Endothelial cell of hepatic sinusoid (primary cell): ENCODE data around the gene MACROH2A1.

Experiments used
- in situ Hi-C: cut with HindIII; loops from 2 replicates; pipeline ENCODE4 v1.10.0; 2017; ENCODE audit warnings: low sequenced_read_pairs

The MACROH2A1 gene

GRCh38 chr5:135335031-135335828 lies 63.8 kb downstream of the MACROH2A1 start:
- in situ Hi-C loops: no loop called here

GRCh38 chr5:135333732-135334515 lies 65.1 kb downstream of the MACROH2A1 start:
- in situ Hi-C loops: no loop called here

GRCh38 chr5:135332519-135333150 lies 66.4 kb downstream of the MACROH2A1 start:
- in situ Hi-C loops: no loop called here

- in situ Hi-C loops: no loop called here
These were observed 67.4 kb downstream of the MACROH2A1 start for GRCh38 chr5:135331612-135332011.

- in situ Hi-C loops: no loop called here
These were observed 68.3 kb downstream of the MACROH2A1 start for GRCh38 chr5:135330798-135331096.

GRCh38 chr5:135329913-135330797 lies 68.9 kb downstream of the MACROH2A1 start:
- in situ Hi-C loops: no loop called here

- in situ Hi-C loops: no loop called here
These were observed 69.7 kb downstream of the MACROH2A1 start for GRCh38 chr5:135329066-135329912.

- in situ Hi-C loops: no loop called here
These were observed 70.8 kb downstream of the MACROH2A1 start for GRCh38 chr5:135328128-135328687.

- in situ Hi-C loops: no loop called here
These were observed 71.5 kb downstream of the MACROH2A1 start for GRCh38 chr5:135327429-135328127.

- in situ Hi-C loops: no loop called here
These were observed 72.5 kb downstream of the MACROH2A1 start for GRCh38 chr5:135326296-135327254.

- in situ Hi-C loops: no loop called here
These were observed 74.0 kb downstream of the MACROH2A1 start for GRCh38 chr5:135324897-135325650.

- in situ Hi-C loops: no loop called here
These were observed 74.9 kb downstream of the MACROH2A1 start for GRCh38 chr5:135324160-135324559.

GRCh38 chr5:135323701-135324132 lies 75.3 kb downstream of the MACROH2A1 start:
- in situ Hi-C loops: no loop called here

GRCh38 chr5:135323227-135323626 lies 75.8 kb downstream of the MACROH2A1 start:
- in situ Hi-C loops: no loop called here

GRCh38 chr5:135322744-135323143 lies 76.3 kb downstream of the MACROH2A1 start:
- in situ Hi-C loops: no loop called here

- in situ Hi-C loops: no loop called here
These were observed 76.8 kb downstream of the MACROH2A1 start for GRCh38 chr5:135322271-135322670.
